T-helper 9 cell (primary cell): ENCODE results near the gene RAB11B.
"Not testable (repeated sequence)": the region's sequence is repeated elsewhere in the genome, so short reads cannot be mapped to it uniquely, and the experiment has no call there.

Experiments used
- DNase-seq: peaks from one replicate; pipeline ENCODE4 v3.0.0-alpha.2; 2020

Gene RAB11B

DNA sequence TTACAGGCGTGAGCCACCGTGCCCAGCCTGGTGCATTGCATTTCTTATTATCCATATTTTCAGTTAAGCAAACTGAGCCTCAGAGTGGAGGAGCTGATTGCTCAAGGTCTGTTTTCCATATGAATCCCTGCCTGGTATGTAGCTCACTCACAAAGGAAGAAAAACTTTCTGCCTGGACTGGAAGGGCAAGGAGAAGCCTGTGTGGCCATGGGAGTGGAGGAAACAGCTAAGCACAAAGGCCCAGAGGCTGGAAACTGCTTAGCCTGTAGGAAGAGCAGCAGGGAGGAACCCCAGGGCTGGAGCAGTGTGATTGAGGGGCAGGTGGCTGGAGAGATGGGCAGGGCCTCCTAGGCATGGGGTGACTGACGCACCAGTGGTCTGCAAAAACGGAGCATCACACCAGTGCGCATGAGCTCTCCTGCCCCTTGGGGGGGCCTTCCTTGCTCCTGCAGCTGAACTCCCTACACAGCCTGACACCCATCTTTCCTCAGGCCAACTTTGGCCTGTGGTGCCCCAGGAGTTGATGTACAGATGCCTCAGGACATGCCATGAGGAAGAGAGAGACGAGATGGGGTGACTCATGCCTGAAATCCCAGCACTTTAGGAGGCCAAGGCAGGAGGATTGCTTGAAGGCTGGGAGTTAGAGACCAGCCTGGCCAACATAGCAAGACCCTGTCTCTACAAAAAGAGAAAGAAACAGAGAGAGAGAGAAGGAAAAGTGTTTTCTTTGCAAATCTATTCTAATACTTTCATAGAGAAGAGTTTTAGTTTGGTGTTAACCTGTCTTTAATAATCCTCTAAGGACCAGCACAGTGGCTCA is 51.8 kb downstream of the RAB11B start:
- DNase-seq: no peak

DNA sequence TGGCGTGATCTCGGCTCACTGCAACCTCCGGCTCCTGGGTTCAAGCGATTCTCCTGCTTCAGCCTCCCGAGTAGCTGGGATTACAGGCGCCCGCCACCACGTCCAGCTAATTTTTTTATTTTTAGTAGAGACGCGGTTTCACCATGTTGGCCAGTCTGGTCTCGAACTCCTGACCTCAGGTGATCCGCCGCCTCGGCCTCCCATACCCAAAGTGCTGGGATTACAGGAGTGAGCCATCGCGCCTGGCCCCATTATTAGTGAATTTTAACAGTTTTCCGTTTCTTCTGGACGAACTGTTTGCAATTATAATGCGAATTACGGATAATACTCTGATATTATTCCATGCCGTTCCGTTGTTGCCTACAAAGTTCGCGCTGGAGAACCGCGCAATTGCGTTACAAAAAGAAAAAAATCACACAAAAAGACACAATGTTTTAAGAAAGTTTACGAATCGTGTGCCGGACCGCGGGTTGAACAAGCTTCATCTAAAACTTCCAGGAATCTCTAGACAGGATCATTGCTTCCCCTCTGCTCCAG is 54.0 kb downstream of the RAB11B start:
- not testable (repeated sequence) for DNase-seq

DNA sequence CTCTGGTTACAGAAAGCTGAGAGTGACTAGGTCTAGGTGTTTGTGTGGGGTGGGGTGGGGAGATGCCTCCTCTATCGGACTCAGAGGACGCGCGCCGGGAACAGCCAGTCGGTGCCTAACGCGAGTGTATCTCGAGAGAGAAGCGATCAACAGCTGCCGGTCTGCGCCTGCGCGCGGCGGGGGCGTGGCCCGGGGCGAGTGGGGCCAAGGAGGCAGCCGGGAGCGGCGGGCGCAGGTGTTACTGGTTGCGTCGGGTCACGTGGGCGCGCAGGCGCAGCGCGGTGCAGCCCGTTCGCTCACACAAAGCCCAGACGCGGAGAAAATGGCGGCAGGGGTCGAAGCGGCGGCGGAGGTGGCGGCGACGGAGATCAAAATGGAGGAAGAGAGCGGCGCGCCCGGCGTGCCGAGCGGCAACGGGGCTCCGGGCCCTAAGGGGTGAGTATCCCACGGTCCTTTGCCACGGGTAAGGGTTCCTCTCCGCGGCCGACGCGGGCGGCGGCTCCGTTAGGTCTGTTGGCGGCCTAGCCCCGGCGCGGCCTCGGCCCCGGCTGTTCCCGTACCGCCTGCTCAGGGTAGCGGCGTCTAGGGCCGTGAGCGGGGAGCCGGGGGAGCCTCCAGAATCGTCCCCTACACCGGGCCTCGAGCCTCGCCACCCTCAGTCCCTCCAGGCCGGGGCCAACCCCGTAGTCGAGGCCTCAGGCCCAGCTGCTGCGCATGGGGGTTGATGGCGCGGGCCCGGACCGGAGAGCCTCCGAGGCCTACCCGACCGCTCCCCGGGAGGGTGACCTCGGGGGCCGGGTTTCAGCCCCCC is 54.7 kb downstream of the RAB11B start, which contains the start of gene HNRNPM:
Gene HNRNPM (plus strand): TSS at position 299 of the 811 bp plus-strand sequence. CDS start 24 bp downstream, at position 323.
- peak; percentile 100 for DNase-seq

DNA sequence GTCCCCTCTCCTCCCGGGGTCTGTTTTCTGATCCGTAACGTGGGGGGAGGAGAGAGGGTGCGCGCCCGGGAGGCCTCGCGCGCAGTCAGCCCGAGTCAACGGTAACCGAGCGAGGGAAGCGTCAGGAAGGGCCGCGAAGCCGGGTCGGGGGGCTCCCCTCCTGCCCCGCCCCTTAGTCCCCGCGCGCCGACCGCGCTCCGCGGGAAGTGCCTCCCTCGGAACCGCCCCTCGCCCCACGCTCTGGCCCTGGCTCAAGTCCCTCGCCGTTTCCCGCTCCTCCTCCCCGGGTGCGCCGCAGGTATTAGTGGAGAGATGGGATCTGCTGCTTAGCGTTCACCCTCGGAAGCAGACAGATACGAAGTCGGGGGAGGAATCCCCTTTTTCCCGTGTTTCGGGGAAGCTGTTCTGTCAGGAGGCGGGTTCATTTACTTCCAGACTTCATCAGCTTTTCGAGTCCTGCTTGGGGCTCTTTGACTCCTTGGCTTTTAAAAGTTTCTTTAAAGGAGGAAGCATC is 55.4 kb downstream of the RAB11B start:
- peak; percentile 37 for DNase-seq

DNA sequence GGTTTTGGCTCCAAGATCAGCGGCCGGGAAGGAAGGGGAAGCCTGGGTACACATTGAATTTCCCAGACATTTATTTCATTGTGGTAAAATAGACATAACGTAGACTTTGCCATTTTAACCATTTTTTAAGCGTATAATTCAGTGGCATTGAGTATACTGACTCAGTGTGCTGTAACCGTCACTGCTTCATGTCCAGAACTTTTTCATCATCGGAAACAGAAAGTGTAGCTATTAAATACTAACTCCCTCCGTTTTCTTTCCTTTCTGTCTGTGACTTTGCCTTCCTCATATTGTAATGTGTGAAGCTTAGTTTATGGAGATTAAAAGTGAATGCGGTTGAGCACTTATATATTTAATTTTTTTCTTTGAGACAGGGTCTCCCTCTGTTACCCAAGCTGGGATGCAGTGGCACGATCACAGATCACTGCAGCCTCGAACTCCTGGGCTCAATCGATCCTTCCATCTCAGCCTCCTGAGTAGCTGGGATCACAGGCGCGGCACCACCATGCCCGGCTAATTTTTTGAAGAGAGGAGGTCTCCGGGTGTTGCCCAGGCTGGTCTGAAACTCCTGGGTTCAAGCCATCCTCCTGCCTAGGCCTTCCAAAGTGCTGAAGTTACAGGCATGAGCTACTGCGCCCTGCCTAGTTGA is 56.0 kb downstream of the RAB11B start:
- no peak for DNase-seq

DNA sequence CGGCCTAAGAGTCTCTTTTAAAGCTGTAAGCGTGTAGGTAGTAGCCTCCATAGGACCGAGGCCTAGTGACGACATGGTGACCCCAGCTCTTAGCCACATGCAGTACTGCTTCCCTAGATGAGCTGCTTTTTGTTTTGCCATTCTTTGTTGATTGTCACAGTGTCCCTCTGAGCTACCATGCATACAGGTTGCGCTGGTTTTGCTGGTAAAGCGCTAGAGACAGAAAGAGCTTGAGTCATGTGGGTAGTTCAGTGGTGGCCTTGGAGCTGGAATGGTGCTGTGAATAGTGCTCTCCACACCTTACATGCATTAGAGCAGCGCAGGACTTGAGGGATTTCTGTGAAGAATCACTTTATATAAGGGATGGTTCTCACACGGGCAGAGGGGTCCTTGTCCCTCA is 59.7 kb downstream of the RAB11B start:
- no peak for DNase-seq

DNA sequence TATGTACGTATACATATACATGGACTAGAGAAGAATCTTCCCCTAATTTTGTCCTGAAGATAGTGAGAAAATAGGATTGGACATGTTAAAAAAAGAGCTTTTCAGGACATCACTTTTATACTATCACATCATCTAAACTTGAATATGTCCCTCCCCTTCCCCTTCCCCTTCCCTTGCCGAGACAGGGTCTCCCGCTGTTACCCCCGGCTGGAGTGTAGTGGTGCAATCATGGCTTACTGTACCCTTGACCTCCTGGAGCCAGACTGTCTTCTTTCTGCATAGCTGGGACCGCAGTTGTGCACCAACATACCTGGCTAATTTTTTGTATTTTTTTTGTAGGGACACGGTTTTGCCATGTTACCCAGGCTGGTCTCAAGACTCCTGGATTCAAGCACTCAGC is 61.2 kb downstream of the RAB11B start:
- DNase-seq: no peak

DNA sequence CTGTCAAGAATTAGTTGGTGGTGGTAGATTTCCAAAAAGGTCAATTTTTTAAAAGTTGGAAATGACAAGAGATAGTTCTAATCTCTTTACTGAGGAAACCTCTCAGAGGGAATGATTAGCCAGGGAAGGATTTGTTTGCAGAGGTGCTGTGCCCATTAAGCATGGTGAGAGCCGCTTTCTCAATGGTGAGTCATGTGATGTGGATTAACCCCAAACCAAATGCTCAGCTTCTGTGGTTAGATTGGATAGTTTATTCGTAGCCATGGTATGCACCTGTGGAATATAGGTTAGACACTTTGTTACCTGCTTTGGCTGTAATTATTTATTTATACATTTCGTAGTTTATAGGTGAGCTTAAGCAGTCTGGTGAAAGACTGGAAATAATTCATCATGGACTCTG is 61.7 kb downstream of the RAB11B start:
- no peak for DNase-seq

DNA sequence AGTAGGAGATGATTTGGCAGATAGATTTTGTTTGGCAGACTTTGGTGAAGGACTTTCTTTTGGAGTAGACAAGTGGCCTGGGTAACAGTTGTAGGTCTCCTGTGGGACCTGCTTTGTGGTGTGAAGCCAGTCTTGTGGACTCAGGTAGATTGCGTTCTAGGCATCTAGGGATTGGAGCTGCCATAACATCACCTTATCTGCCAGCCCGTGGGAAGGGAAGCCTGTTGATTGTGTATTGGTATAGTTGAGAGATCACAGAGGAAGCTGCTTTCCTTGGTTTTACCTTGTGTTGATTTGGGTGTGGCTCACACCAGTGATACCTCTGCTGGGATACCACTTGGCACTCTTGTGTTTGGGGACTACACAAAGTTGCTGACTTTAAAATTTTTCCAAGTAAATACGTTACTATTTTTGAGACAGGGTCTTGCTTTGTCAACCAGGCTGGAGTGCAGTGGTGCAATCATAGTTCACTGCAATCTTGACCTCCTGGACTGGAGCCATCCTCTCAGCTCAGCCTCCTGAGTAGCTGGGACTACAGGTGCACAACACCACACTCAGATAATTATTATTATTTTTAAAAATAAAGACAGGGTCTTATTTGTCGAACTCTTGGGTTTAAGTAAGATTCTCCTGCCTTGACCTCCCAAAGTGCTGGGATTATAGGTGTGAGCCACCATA is 62.4 kb downstream of the RAB11B start:
- DNase-seq: no peak

DNA sequence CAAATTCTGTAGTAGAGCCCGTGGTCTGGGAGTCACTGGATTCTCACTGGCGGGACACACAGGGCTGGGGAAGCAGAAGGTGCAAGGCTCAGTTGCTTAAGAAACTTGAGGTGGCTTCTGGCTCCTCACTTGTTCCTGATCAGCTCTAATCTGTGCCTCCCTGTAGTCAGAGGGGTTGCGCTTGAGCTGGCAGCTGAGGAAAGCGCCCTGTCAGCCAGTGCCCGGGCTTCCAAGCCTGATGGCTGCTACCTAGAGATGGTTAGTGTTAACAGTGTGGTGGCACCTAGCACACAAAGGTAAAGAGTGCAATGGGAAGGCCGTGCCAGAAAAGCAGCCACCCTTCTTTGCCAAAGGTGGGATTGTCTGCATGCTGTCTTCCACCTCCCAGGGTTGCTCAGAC is 63.5 kb downstream of the RAB11B start:
- DNase-seq: no peak
